SJCRH30 (cell line): Measurements from ENCODE around the gene BMPR1A. TPM values are rescaled to one million over a fixed set of nuclear protein-coding genes. Genes with fewer than 3 reads are reported as not detected.

Experiments used
- DNase-seq, 2 experiments: peaks; one replicate each; pipeline ENCODE4 v3.0.0-alpha.2; 2015 to 2020
- H3K27ac ChIP-seq: fragments of 250-450 bp; sonication (Bioruptor Pico); 2 replicates; pipeline ENCODE4 v1.5.1; 2020; ENCODE audit warnings: mild to moderate bottlenecking, moderate library complexity
- H3K27me3 ChIP-seq: fragments of 250-450 bp; sonication (Bioruptor Pico); 2 replicates; pipeline ENCODE4 v1.5.1; 2020; ENCODE audit warnings: mild to moderate bottlenecking, moderate library complexity
- H3K36me3 ChIP-seq: fragments of 250-450 bp; sonication (Bioruptor Pico); 2 replicates; pipeline ENCODE4 v1.5.1; 2020; ENCODE audit warnings: mild to moderate bottlenecking, moderate library complexity
- H3K4me1 ChIP-seq: fragments of 250-450 bp; sonication (Bioruptor Pico); 2 replicates; pipeline ENCODE4 v1.5.1; 2020; ENCODE audit warnings: mild to moderate bottlenecking, moderate library complexity
- H3K4me3 ChIP-seq: fragments of 250-450 bp; sonication (Bioruptor Pico); 2 replicates; pipeline ENCODE4 v1.5.1; 2020; ENCODE audit warnings: mild to moderate bottlenecking, moderate library complexity
- H3K9me3 ChIP-seq: fragments of 250-450 bp; sonication (Bioruptor Pico); replicated peaks from 2 replicates; pipeline ENCODE4 v1.5.1; 2020; ENCODE audit warnings: mild to moderate bottlenecking, moderate library complexity
- total RNA-seq: library from RNA; depleted of rRNA; stranded (reverse); fragments of >200 nt; shearing (Covaris generic); gene quantifications from 2 replicates; pipeline ENCODE4 v1.2.3, GENCODE V29; 2014

BMPR1A gene
- total RNA-seq, 1 experiment from 2014 or later: 36.3 TPM

- no peaks in the 10 kb centered on the region for H3K9me3 ChIP-seq
- DNase-seq: no peak
- 0 out of 2 replicates have a peak, but pooled peaks cover 2% of the 10 kb centered on the region for H3K36me3 ChIP-seq
- no peak overlapping the region for H3K4me3 ChIP-seq
- H3K4me1 ChIP-seq: no peaks in the 10 kb centered on the region
- no peaks in the 10 kb centered on the region for H3K27me3 ChIP-seq
- no peak overlapping the region for H3K27ac ChIP-seq
Observed at GRCh38 chr10:86821388-86821999, 65.1 kb downstream of the BMPR1A start.

- no peak for DNase-seq
- Histone ChIP-seq H3K4me3 (no peak overlapping the region), H3K9me3 (no peaks in the 10 kb centered on the region), H3K4me1 (no peaks in the 10 kb centered on the region), H3K27ac (no peak overlapping the region), H3K27me3 (no peaks in the 10 kb centered on the region), H3K36me3 (no peaks in the 10 kb centered on the region)
Observed at GRCh38 chr10:86823565-86823964, 67.1 kb downstream of the BMPR1A start.

GRCh38 chr10:86824151-86824550 lies 67.7 kb downstream of the BMPR1A start:
- Histone ChIP-seq H3K4me3 (no peak overlapping the region), H3K9me3 (no peaks in the 10 kb centered on the region)
- DNase-seq: no peak

GRCh38 chr10:86825366-86825765 lies 68.9 kb downstream of the BMPR1A start:
- no peaks in the 10 kb centered on the region for H3K36me3 ChIP-seq
- no peak overlapping the region for H3K27ac ChIP-seq
- no peaks in the 10 kb centered on the region for H3K27me3 ChIP-seq
- no peak overlapping the region for H3K4me3 ChIP-seq
- no peaks in the 10 kb centered on the region for H3K9me3 ChIP-seq
- no peak for DNase-seq
- H3K4me1 ChIP-seq: no peaks in the 10 kb centered on the region

More at GRCh38 chr10:86824151-86824550, 67.7 kb downstream of the BMPR1A start:
- Histone ChIP-seq H3K27ac (no peak overlapping the region), H3K4me1 (no peaks in the 10 kb centered on the region), H3K36me3 (no peaks in the 10 kb centered on the region), H3K27me3 (no peaks in the 10 kb centered on the region)

- H3K27me3 ChIP-seq: no peaks in the 10 kb centered on the region
- H3K27ac ChIP-seq: no peak overlapping the region
- H3K4me1 ChIP-seq: no peaks in the 10 kb centered on the region
- no peak for DNase-seq
- no peaks in the 10 kb centered on the region for H3K36me3 ChIP-seq
- no peak overlapping the region for H3K4me3 ChIP-seq
- H3K9me3 ChIP-seq: no peaks in the 10 kb centered on the region
Observed at GRCh38 chr10:86827639-86828038, 71.2 kb downstream of the BMPR1A start.

GRCh38 chr10:86828145-86828544 lies 71.7 kb downstream of the BMPR1A start:
- Histone ChIP-seq H3K27me3 (no peaks in the 10 kb centered on the region), H3K36me3 (no peaks in the 10 kb centered on the region), H3K27ac (no peak overlapping the region), H3K4me3 (no peak overlapping the region), H3K9me3 (no peaks in the 10 kb centered on the region), H3K4me1 (no peaks in the 10 kb centered on the region)
- no peak for DNase-seq

GRCh38 chr10:86829472-86829871 lies 73.1 kb downstream of the BMPR1A start:
- Histone ChIP-seq H3K4me1 (no peaks in the 10 kb centered on the region), H3K36me3 (no peaks in the 10 kb centered on the region), H3K27me3 (no peaks in the 10 kb centered on the region), H3K9me3 (no peaks in the 10 kb centered on the region), H3K4me3 (no peak overlapping the region), H3K27ac (no peak overlapping the region)
- DNase-seq: no peak

GRCh38 chr10:86830043-86830591 lies 73.7 kb downstream of the BMPR1A start:
- DNase-seq: no peak
- H3K36me3 ChIP-seq: no peaks in the 10 kb centered on the region
- H3K27me3 ChIP-seq: no peaks in the 10 kb centered on the region
- no peaks in the 10 kb centered on the region for H3K4me1 ChIP-seq
- no peak overlapping the region for H3K4me3 ChIP-seq
- H3K9me3 ChIP-seq: no peaks in the 10 kb centered on the region
- no peak overlapping the region for H3K27ac ChIP-seq

GRCh38 chr10:86833969-86834368 lies 77.5 kb downstream of the BMPR1A start:
- Histone ChIP-seq H3K27me3 (no peaks in the 10 kb centered on the region), H3K4me3 (no peak overlapping the region), H3K36me3 (no peaks in the 10 kb centered on the region), H3K27ac (no peak overlapping the region), H3K4me1 (no peaks in the 10 kb centered on the region), H3K9me3 (no peaks in the 10 kb centered on the region)
- DNase-seq: no peak

- H3K36me3 ChIP-seq: peaks cover 5% of the 10 kb centered on the region; the same call in 1 of the 2 replicates
- H3K27me3 ChIP-seq: no peaks in the 10 kb centered on the region
- H3K4me1 ChIP-seq: no peaks in the 10 kb centered on the region
- DNase-seq: no peak
- no peak overlapping the region for H3K27ac ChIP-seq
- no peak overlapping the region for H3K4me3 ChIP-seq
- H3K9me3 ChIP-seq: no peaks in the 10 kb centered on the region
Observed at GRCh38 chr10:86836044-86836443, 79.6 kb downstream of the BMPR1A start.

GRCh38 chr10:86837663-86838062 lies 81.2 kb downstream of the BMPR1A start:
- H3K27ac ChIP-seq: no peak overlapping the region
- no peaks in the 10 kb centered on the region for H3K4me1 ChIP-seq
- peaks cover 5% of the 10 kb centered on the region; the same call in 1 of the 2 replicates for H3K36me3 ChIP-seq
- no peaks in the 10 kb centered on the region for H3K9me3 ChIP-seq
- peak in 1 of 2 experiments; percentile 8 for DNase-seq
- H3K27me3 ChIP-seq: no peaks in the 10 kb centered on the region
- no peak overlapping the region for H3K4me3 ChIP-seq

- DNase-seq: no peak
- H3K36me3 ChIP-seq: peaks cover 5% of the 10 kb centered on the region; the same call in 1 of the 2 replicates
- no peaks in the 10 kb centered on the region for H3K9me3 ChIP-seq
- H3K4me1 ChIP-seq: no peaks in the 10 kb centered on the region
- no peak overlapping the region for H3K27ac ChIP-seq
- no peak overlapping the region for H3K4me3 ChIP-seq
- no peaks in the 10 kb centered on the region for H3K27me3 ChIP-seq
Observed at GRCh38 chr10:86840498-86840897, 84.1 kb downstream of the BMPR1A start.

- Histone ChIP-seq H3K27me3 (no peaks in the 10 kb centered on the region), H3K27ac (no peak overlapping the region), H3K4me1 (no peaks in the 10 kb centered on the region), H3K36me3 (no peaks in the 10 kb centered on the region), H3K4me3 (no peak overlapping the region), H3K9me3 (no peaks in the 10 kb centered on the region)
- DNase-seq: no peak
Observed at GRCh38 chr10:86846088-86846487, 89.7 kb downstream of the BMPR1A start.

- no peak for DNase-seq
- Histone ChIP-seq H3K9me3 (no peaks in the 10 kb centered on the region), H3K4me3 (no peak overlapping the region), H3K27me3 (no peaks in the 10 kb centered on the region), H3K27ac (no peak overlapping the region), H3K4me1 (no peaks in the 10 kb centered on the region), H3K36me3 (no peaks in the 10 kb centered on the region; the same call in 1 of the 2 replicates)
Observed at GRCh38 chr10:86848747-86849146, 92.3 kb downstream of the BMPR1A start.

- no peak for DNase-seq
- no peak overlapping the region for H3K4me3 ChIP-seq
- no peak overlapping the region for H3K27ac ChIP-seq
- H3K4me1 ChIP-seq: no peaks in the 10 kb centered on the region
- H3K9me3 ChIP-seq: no peaks in the 10 kb centered on the region
- H3K36me3 ChIP-seq: no peaks in the 10 kb centered on the region; the same call in 1 of the 2 replicates
- H3K27me3 ChIP-seq: no peaks in the 10 kb centered on the region
Observed at GRCh38 chr10:86849181-86849894, 92.9 kb downstream of the BMPR1A start.
